Gastroesophageal sphincter (tissue), 4 donors: ENCODE measurements around the gene FUNDC2. TPM values are rescaled to one million over a fixed set of nuclear protein-coding genes. Genes with fewer than 3 reads are reported as not detected.

Experiments
- ATAC-seq: fragments of 150-250 bp; one replicate; pipeline ENCODE4 v1.9.1; 2016; ENCODE audit warnings: mild to moderate bottlenecking, moderate library complexity
- H3K27ac ChIP-seq, 4 donors: fragments of 200-600 bp; sonication (generic) in 3 of 4; 1 replicate in 3 of 4; 2 replicates in 1 of 4; pipeline ENCODE4 v1.5.1; 2016 to 2019
- H3K27me3 ChIP-seq: fragments of 200-600 bp; sonication (generic); one replicate; pipeline ENCODE4 v1.5.1; 2019
- H3K36me3 ChIP-seq, 2 donors: fragments of 200-600 bp; sonication (generic); one replicate each; pipeline ENCODE4 v1.5.1; 2019; ENCODE audit warnings: control low read depth in 1 of 2
- H3K4me1 ChIP-seq, 3 donors: fragments of 200-600 bp; sonication (generic); 1 replicate in 2 of 3; 2 replicates in 1 of 3; pipeline ENCODE4 v1.5.1; 2016 to 2019; ENCODE audit warnings: control low read depth in 2 of 3
- H3K4me3 ChIP-seq, 2 donors: fragments of 200-600 bp; sonication (generic); one replicate each; pipeline ENCODE4 v1.5.1; 2019; ENCODE audit warnings: mild to moderate bottlenecking in 1 of 2, moderate library complexity in 1 of 2
- H3K9me3 ChIP-seq, 3 donors: fragments of 200-600 bp; sonication (generic); one replicate each; pipeline ENCODE4 v1.5.1; 2017 to 2019; ENCODE audit warnings: control low read depth in 2 of 3
- CTCF ChIP-seq, 4 experiments: fragments of 200-600 bp in 2 of 4; fragments of 450-650 bp in 2 of 4; sonication (generic) in 1 of 4; IDR thresholded peaks; one replicate each; pipeline ENCODE4 v1.5.1; 2017 to 2019; ENCODE audit warnings: antibody characterized with exemption in 4 of 4, mild to moderate bottlenecking in 2 of 4, moderate library complexity in 2 of 4
- EP300 ChIP-seq: sonication (generic); formaldehyde crosslinking; IDR thresholded peaks from one replicate; pipeline ENCODE4 v1.6.1; 2017; ENCODE audit warnings: antibody characterized with exemption, mild to moderate bottlenecking
- POLR2A ChIP-seq, 2 donors: fragments of 450-650 bp; IDR thresholded peaks; one replicate each; pipeline ENCODE4 v1.6.1; 2017; ENCODE audit warnings: antibody characterized with exemption in 2 of 2, mild to moderate bottlenecking in 2 of 2, moderate library complexity in 1 of 2
- POLR2AphosphoS5 ChIP-seq: sonication (generic); formaldehyde crosslinking; IDR thresholded peaks from one replicate; pipeline ENCODE4 v1.6.1; 2017; ENCODE audit warnings: antibody characterized with exemption
- WGBS, 2 donors: methylation state at CpG; one replicate each; pipeline ENCODE4 v1.1.5; 2018; ENCODE audit warnings: low coverage in 1 of 2; 5-methylcytosine and 5-hydroxymethylcytosine counted together
- total RNA-seq, 4 donors: library from RNA; depleted of rRNA; stranded (reverse); fragments of >200 nt; gene quantifications; one replicate each; pipeline ENCODE4 v1.1.0, GENCODE V29; 2016

FUNDC2 gene
- total RNA-seq, 4 donors from 2014 or later, result 67.8 to 96.3 (median 87.7) TPM

- TF ChIP-seq EP300, result no peak
- TF ChIP-seq POLR2A (IDR thresholded peaks at IDR 0.05), result no peak
- no peak for TF ChIP-seq POLR2AphosphoS5
- TF ChIP-seq CTCF (IDR thresholded peaks at IDR 0.05), result no peak
- no peak overlapping the region for H3K4me3 ChIP-seq
- H3K27me3 ChIP-seq, result no peaks in the 10 kb centered on the region
- WGBS, 2 donors, result 63 to 100% methylated on average over 2 of the region's 3 CpGs
- ATAC-seq, result no peak
- H3K9me3 ChIP-seq, result no peaks in the 10 kb centered on the region
- no peak overlapping the region for H3K27ac ChIP-seq
- H3K36me3 ChIP-seq, result peaks cover 0 to 31% of the 10 kb centered on the region in 2 donors
- H3K4me1 ChIP-seq, result peaks cover 0 to 13% (median 0%) of the 10 kb centered on the region in 3 donors
Measured at GRCh38 chrX:155053656-155054055, 27.0 kb downstream of the FUNDC2 start.

- H3K4me1 ChIP-seq, result peaks cover 0 to 13% (median 0%) of the 10 kb centered on the region in 3 donors
- H3K27ac ChIP-seq, result no peak overlapping the region
- no peak for ATAC-seq
- H3K4me3 ChIP-seq, result no peak overlapping the region
- WGBS, 2 donors, result 77 to 83% methylated on average over 3 to 4 of the region's 4 CpGs
- H3K9me3 ChIP-seq, result no peaks in the 10 kb centered on the region
- H3K36me3 ChIP-seq, result peaks cover 0 to 31% of the 10 kb centered on the region in 2 donors
- no peaks in the 10 kb centered on the region for H3K27me3 ChIP-seq
- TF ChIP-seq CTCF (IDR thresholded peaks at IDR 0.05) (no peak), POLR2A (IDR thresholded peaks at IDR 0.05) (no peak), EP300 (no peak), POLR2AphosphoS5 (no peak)
Measured at GRCh38 chrX:155054255-155054654, 27.6 kb downstream of the FUNDC2 start.

GRCh38 chrX:155055494-155055893 lies 28.9 kb downstream of the FUNDC2 start:
- Histone ChIP-seq H3K4me1 (peaks cover 0 to 13% (median 0%) of the 10 kb centered on the region in 3 donors), H3K36me3 (peaks cover 0 to 35% of the 10 kb centered on the region in 2 donors), H3K27ac (no peak overlapping the region), H3K27me3 (no peaks in the 10 kb centered on the region), H3K9me3 (no peaks in the 10 kb centered on the region), H3K4me3 (no peak overlapping the region)
- TF ChIP-seq POLR2AphosphoS5, result no peak
- 84% methylated on average over 3 of the region's 3 CpGs; no CpG with 5 or more reads in 1 of the 2 donors for WGBS, 2 donors
- ATAC-seq, result no peak

- ATAC-seq, result no peak
- WGBS, 2 donors, result 57 to 75% methylated on average over 1 of the region's 1 CpG
- peak overlapping the region in 2 of 4 donors; percentile 45 to 69 for H3K27ac ChIP-seq
Measured at GRCh38 chrX:155056471-155056870, 29.8 kb downstream of the FUNDC2 start.

More at GRCh38 chrX:155056471-155056870, 29.8 kb downstream of the FUNDC2 start:
- Histone ChIP-seq H3K9me3 (no peaks in the 10 kb centered on the region), H3K36me3 (peaks cover 0 to 35% of the 10 kb centered on the region in 2 donors), H3K4me3 (no peak overlapping the region), H3K27me3 (no peaks in the 10 kb centered on the region), H3K4me1 (peaks cover 0 to 13% (median 0%) of the 10 kb centered on the region in 3 donors)
- no peak for TF ChIP-seq POLR2AphosphoS5
- no peak for TF ChIP-seq POLR2A (IDR thresholded peaks at IDR 0.05)
- no peak for TF ChIP-seq EP300
- TF ChIP-seq CTCF (IDR thresholded peaks at IDR 0.05), result no peak
